ENCODE data around the gene PLXND1.

The PLXND1 gene

GRCh38 chr3:129599607-129600006 is 6.9 kb downstream of the PLXND1 start:
- DNase-seq (ENCODE audit: low spot score), result no peak

GRCh38 chr3:129599073-129599472 is 7.4 kb downstream of the PLXND1 start:
- DNase-seq (ENCODE audit: low spot score), result no peak

- DNase-seq (ENCODE audit: low spot score), result no peak
Observed at GRCh38 chr3:129598484-129598883, 8.0 kb downstream of the PLXND1 start.

- no peak for DNase-seq (ENCODE audit: low spot score)
Observed at GRCh38 chr3:129598000-129598381, 8.5 kb downstream of the PLXND1 start.

GRCh38 chr3:129597087-129597999 is 9.1 kb downstream of the PLXND1 start:
- no peak for DNase-seq (ENCODE audit: low spot score)

- DNase-seq (ENCODE audit: low spot score), result peak; percentile 93
Observed at GRCh38 chr3:129596194-129597086, 10.0 kb downstream of the PLXND1 start.

- no peak for DNase-seq (ENCODE audit: low spot score)
Observed at GRCh38 chr3:129595544-129596193, 10.8 kb downstream of the PLXND1 start.

- no peak for DNase-seq (ENCODE audit: low spot score)
Observed at GRCh38 chr3:129594907-129595390, 11.5 kb downstream of the PLXND1 start.

- no peak for DNase-seq (ENCODE audit: low spot score)
Observed at GRCh38 chr3:129594409-129594808, 12.1 kb downstream of the PLXND1 start.

GRCh38 chr3:129593595-129594339 is 12.7 kb downstream of the PLXND1 start:
- no peak for DNase-seq (ENCODE audit: low spot score)

GRCh38 chr3:129593230-129593594 is 13.3 kb downstream of the PLXND1 start:
- DNase-seq (ENCODE audit: low spot score), result no peak

- no peak for DNase-seq (ENCODE audit: low spot score)
Observed at GRCh38 chr3:129592381-129593131, 13.9 kb downstream of the PLXND1 start.

GRCh38 chr3:129591932-129592331 is 14.5 kb downstream of the PLXND1 start:
- no peak for DNase-seq (ENCODE audit: low spot score)

- no peak for DNase-seq (ENCODE audit: low spot score)
Observed at GRCh38 chr3:129590215-129590614, 16.3 kb downstream of the PLXND1 start.

GRCh38 chr3:129587566-129588210 is 18.8 kb downstream of the PLXND1 start:
- DNase-seq (ENCODE audit: low spot score), result no peak

- no peak for DNase-seq (ENCODE audit: low spot score)
Observed at GRCh38 chr3:129586746-129587430, 19.6 kb downstream of the PLXND1 start.

- DNase-seq (ENCODE audit: low spot score), result no peak
Observed at GRCh38 chr3:129585949-129586657, 20.4 kb downstream of the PLXND1 start.

- no peak for DNase-seq (ENCODE audit: low spot score)
Observed at GRCh38 chr3:129584631-129585030, 21.8 kb downstream of the PLXND1 start.

GRCh38 chr3:129583289-129583688 is 23.2 kb downstream of the PLXND1 start:
- no peak for DNase-seq (ENCODE audit: low spot score)
